Left lung (tissue), 10 donors: ENCODE data around the gene MAN2B2. TPM values are rescaled to one million over a fixed set of nuclear protein-coding genes. Genes with fewer than 3 reads are reported as not detected.

Experiments
- ATAC-seq: fragments of 200-7000 bp; cut with Tn5 transposase; one replicate; pipeline ENCODE4 v1.9.1; 2020; ENCODE audit warnings: moderate library complexity
- DNase-seq, 4 donors: peaks; one replicate each; pipeline ENCODE4 v3.0.0-alpha.2; 2013 to 2020
- H3K27ac ChIP-seq, 2 donors: fragments of 200-600 bp; sonication (generic) in 1 of 2; one replicate each; pipeline versions ENCODE4 v1.5.0 to v1.8.0; 2020 to 2021
- H3K27me3 ChIP-seq, 2 donors: fragments of 200-600 bp; sonication (generic) in 1 of 2; one replicate each; pipeline versions ENCODE4 v1.5.0 to v1.8.0; 2020 to 2021
- H3K36me3 ChIP-seq, 2 donors: fragments of 200-600 bp; sonication (generic) in 1 of 2; one replicate each; pipeline versions ENCODE4 v1.5.0 to v1.8.0; 2020 to 2021
- H3K4me1 ChIP-seq, 2 donors: fragments of 200-600 bp; one replicate each; pipeline ENCODE4 v1.8.0; 2021
- H3K4me3 ChIP-seq, 2 donors: fragments of 200-600 bp; sonication (generic) in 1 of 2; one replicate each; pipeline versions ENCODE4 v1.5.0 to v1.8.0; 2020 to 2021; ENCODE audit warnings: mild to moderate bottlenecking in 1 of 2
- H3K9me3 ChIP-seq, 2 donors: fragments of 200-600 bp; sonication (generic) in 1 of 2; one replicate each; pipeline versions ENCODE4 v1.5.0 to v1.8.0; 2020 to 2021
- CTCF ChIP-seq, 2 donors: fragments of 200-600 bp; sonication (generic) in 1 of 2; IDR thresholded peaks; one replicate each; pipeline versions ENCODE4 v1.5.0 to v1.8.0; 2021; ENCODE audit warnings: antibody characterized with exemption in 2 of 2
- intact Hi-C, 2 donors: fragments of 100-400 bp; cut with DNase I; formaldehyde crosslinking; loops; one replicate each; pipeline versions ENCODE4 v1.11.2 to v1.14.2; 2022
- polyA plus RNA-seq, 6 donors: library from polyadenylated mRNA; unstranded; fragments of 120-200 nt; gene quantifications; one replicate each; pipeline ENCODE4 v1.2.1, GENCODE V29; 2013; ENCODE audit not compliant: insufficient read length in 6 of 6
- total RNA-seq, 2 donors: library from RNA; stranded (reverse); fragmentation: NEBNext Ultra II Directional; extraction: Animal tissue kit (Norgen Biotek cat#: 25700); gene quantifications; one replicate each; pipeline ENCODE4 v1.2.1, GENCODE V29; 2021
- donor health status: DM: no; HTN: yes; CAD: no.
- donor health status: DM: no; HTN: no; CAD: no.

The MAN2B2 gene
- total and polyA plus RNA-seq, 8 donors = 14.2 to 38.3 (median 16.4) TPM

GRCh38 chr4:6632125-6632524 lies 57.1 kb downstream of the MAN2B2 start:
- Histone ChIP-seq H3K36me3 (no peaks in the 10 kb centered on the region), H3K4me1 (peaks cover 0 to 6% of the 10 kb centered on the region in 2 donors), H3K27ac (no peak overlapping the region), H3K9me3 (no peaks in the 10 kb centered on the region), H3K27me3 (no peaks in the 10 kb centered on the region), H3K4me3 (no peak overlapping the region)
- DNase-seq (no peak), ATAC-seq (no peak)
- intact Hi-C loops = no loop called here
- no peak for TF ChIP-seq CTCF (IDR thresholded peaks at IDR 0.05)

GRCh38 chr4:6633091-6633906 lies 58.3 kb downstream of the MAN2B2 start:
- peaks cover 0 to 6% of the 10 kb centered on the region in 2 donors for H3K4me1 ChIP-seq
- DNase-seq (no peak), ATAC-seq (no peak)
- H3K36me3 ChIP-seq = no peaks in the 10 kb centered on the region
- H3K27ac ChIP-seq = no peak overlapping the region
- H3K27me3 ChIP-seq = no peaks in the 10 kb centered on the region
- no peak overlapping the region for H3K4me3 ChIP-seq
- TF ChIP-seq CTCF (IDR thresholded peaks at IDR 0.05) = no peak
- no peaks in the 10 kb centered on the region for H3K9me3 ChIP-seq
- intact Hi-C loops = no loop called here

GRCh38 chr4:6634746-6635145 lies 59.8 kb downstream of the MAN2B2 start:
- Histone ChIP-seq H3K4me1 (peaks cover 0 to 8% of the 10 kb centered on the region in 2 donors), H3K27me3 (no peaks in the 10 kb centered on the region), H3K9me3 (no peaks in the 10 kb centered on the region), H3K27ac (no peak overlapping the region), H3K36me3 (no peaks in the 10 kb centered on the region), H3K4me3 (no peak overlapping the region)
- intact Hi-C loops = no loop called here
- DNase-seq (no peak), ATAC-seq (no peak)
- no peak for TF ChIP-seq CTCF (IDR thresholded peaks at IDR 0.05)

- no peak for TF ChIP-seq CTCF (IDR thresholded peaks at IDR 0.05)
- H3K36me3 ChIP-seq = peaks cover 0 to 17% of the 10 kb centered on the region in 2 donors
- intact Hi-C loops = no loop called here
- no peak overlapping the region for H3K4me3 ChIP-seq
- H3K27ac ChIP-seq = no peak overlapping the region
- DNase-seq = peak in 1 of 4 donors; percentile 71
- H3K9me3 ChIP-seq = no peaks in the 10 kb centered on the region
- no peaks in the 10 kb centered on the region for H3K27me3 ChIP-seq
- no peak for ATAC-seq
- H3K4me1 ChIP-seq = peaks cover 9 to 29% of the 10 kb centered on the region in 2 donors
Observed at GRCh38 chr4:6639137-6639680, 64.2 kb downstream of the MAN2B2 start.
